ENCODE data around the gene RHOH. TPM values are rescaled to one million over a fixed set of nuclear protein-coding genes. Genes with fewer than 3 reads are reported as not detected.

RHOH gene
- total RNA-seq, 1 donor from 2014 or later: 0.29 TPM

GRCh38 chr4:40261231-40262076 lies 64.6 kb downstream of the RHOH start:
- no peaks in the 10 kb centered on the region for H3K27me3 Mint-ChIP-seq (ENCODE audit: low read depth)
- no peaks in the 10 kb centered on the region for H3K36me3 Mint-ChIP-seq
- no peak overlapping the region for H3K4me3 Mint-ChIP-seq
- no peak for TF ChIP-seq CTCF (IDR thresholded peaks at IDR 0.05; ENCODE audit: unreplicated experiment)
- H3K4me1 Mint-ChIP-seq: peaks cover 19% of the 10 kb centered on the region
- peaks cover 12% of the 10 kb centered on the region for H3K9me3 Mint-ChIP-seq
- DNase-seq (ENCODE audit: low spot score in 2 of 2, unreplicated experiment in 2 of 2): no peak
- peak overlapping the region; percentile 32 for H3K27ac Mint-ChIP-seq

DNA sequence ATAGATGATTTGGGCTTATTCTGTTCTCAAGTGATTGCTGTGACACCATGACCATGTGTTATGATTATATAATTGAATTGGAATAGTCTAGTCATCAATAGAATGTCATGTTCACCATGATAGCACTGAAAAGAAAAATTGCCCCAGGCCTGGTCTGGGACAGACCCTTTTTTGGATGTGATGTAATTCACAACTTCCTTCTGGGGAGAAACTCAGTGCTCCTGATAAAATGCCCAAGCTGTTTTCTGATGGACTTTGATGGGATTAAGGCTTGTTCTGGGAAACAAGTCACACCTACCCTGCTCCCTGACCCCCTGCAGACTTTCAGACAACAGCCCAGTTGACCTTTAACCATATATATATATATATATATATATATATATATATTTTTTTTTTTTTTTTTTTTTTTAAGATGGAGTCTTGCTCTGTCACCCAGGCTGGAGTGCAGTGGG lies 65.3 kb downstream of the RHOH start:
- peaks cover 26% of the 10 kb centered on the region for H3K4me1 Mint-ChIP-seq
- H3K36me3 Mint-ChIP-seq: no peaks in the 10 kb centered on the region
- no peak overlapping the region for H3K27ac Mint-ChIP-seq
- peaks cover 12% of the 10 kb centered on the region for H3K9me3 Mint-ChIP-seq
- H3K4me3 Mint-ChIP-seq: no peak overlapping the region
- TF ChIP-seq CTCF (IDR thresholded peaks at IDR 0.05; ENCODE audit: unreplicated experiment): no peak
- H3K27me3 Mint-ChIP-seq (ENCODE audit: low read depth): no peaks in the 10 kb centered on the region
- no peak for DNase-seq (ENCODE audit: low spot score in 2 of 2, unreplicated experiment in 2 of 2)

DNA sequence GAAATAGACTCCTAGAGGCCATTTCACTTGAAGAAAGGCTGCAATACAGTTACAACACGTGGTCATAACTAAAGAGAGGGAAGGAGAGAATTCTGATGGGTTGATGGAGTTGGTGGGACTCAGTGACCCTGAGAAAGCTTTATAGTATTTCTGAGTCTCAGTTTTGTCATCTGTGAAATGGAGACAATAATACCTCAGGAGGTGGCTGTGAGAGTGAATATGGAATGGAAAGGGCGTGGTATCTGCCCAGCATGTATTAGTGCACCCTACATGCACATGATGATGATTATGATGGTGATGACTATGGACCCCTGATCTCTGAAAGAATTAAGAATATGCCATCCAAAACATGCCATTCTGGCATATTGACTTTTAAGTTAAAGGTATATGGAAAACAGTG lies 66.0 kb downstream of the RHOH start:
- Mint-ChIP-seq H3K4me3 (no peak overlapping the region), H3K36me3 (no peaks in the 10 kb centered on the region), H3K9me3 (peaks cover 12% of the 10 kb centered on the region), H3K27ac (no peak overlapping the region), H3K27me3 (ENCODE audit: low read depth) (no peaks in the 10 kb centered on the region), H3K4me1 (peaks cover 33% of the 10 kb centered on the region)
- DNase-seq (ENCODE audit: low spot score in 2 of 2, unreplicated experiment in 2 of 2): no peak
- TF ChIP-seq CTCF (IDR thresholded peaks at IDR 0.05; ENCODE audit: unreplicated experiment): no peak

DNA sequence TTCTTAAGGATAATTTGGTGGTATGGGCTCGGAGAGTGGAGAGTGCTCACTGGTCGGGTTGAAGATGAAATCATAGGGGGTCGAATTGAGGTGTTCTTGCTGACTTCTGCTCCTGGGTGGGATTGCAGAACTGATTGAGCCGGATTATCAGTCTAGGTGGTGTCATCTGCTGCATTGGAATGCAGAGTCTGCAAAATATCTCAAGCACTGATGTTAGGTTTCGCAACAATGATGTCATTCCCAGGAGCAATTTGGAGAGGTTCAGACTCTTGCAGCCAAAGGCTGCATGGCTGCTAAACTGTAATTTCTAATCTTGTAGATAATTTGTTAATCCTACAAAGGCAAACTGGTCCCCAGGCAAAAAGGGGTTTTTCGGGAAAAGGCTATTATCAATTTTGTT lies 67.7 kb downstream of the RHOH start:
- Mint-ChIP-seq H3K4me1 (peaks cover 36% of the 10 kb centered on the region), H3K27me3 (ENCODE audit: low read depth) (no peaks in the 10 kb centered on the region), H3K27ac (peak overlapping the region; percentile 43), H3K9me3 (peaks cover 15% of the 10 kb centered on the region), H3K4me3 (no peak overlapping the region), H3K36me3 (no peaks in the 10 kb centered on the region)
- TF ChIP-seq CTCF (IDR thresholded peaks at IDR 0.05; ENCODE audit: unreplicated experiment): no peak
- no peak for DNase-seq (ENCODE audit: low spot score in 2 of 2, unreplicated experiment in 2 of 2)

DNA sequence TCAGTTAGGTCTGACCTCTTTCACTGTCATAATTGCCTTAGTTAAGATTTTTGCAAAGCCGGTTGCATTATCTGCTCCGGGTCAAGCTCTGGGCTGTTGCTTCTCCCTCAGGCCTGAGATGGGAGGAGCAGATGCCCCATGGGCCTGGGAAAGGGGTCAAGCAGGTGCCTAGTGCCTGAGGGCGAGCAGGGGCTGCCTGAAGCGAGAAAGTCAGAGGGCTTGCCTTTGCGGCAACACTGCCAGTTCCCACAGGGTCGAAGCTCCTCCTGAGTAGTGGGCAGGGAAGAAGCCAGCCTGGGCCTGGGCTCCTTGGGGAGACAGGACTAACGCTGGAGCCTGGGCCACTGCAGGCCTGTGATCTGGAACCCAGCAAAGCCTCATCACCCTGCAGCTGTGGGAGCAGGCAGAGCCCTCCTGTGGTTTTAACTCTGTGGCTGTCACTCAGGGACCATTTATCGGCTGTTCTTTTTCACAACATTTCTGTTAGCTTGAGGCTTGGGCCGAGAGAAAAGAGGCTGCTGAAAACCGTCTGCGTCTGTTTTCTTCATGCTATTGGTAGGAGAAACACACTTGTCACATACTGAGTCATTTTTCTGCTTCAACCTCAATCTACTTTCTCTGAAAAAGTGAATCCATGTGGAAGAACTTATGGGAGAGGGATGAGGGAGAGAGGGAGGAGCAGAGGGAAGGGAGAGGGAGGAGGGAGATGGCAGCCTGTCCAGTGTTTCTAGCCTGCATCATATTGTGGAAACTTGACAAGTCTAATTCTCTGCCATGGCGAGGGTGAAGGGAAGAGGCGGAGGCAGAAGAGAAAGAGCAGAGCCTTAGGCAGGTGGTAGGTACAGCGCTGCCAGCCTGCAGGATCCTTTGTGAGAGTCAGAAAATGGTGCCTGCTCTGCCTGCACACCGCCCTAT lies 68.4 kb downstream of the RHOH start:
- peaks cover 36% of the 10 kb centered on the region for H3K4me1 Mint-ChIP-seq
- peak overlapping the region; percentile 43 for H3K27ac Mint-ChIP-seq
- DNase-seq (ENCODE audit: low spot score in 2 of 2, unreplicated experiment in 2 of 2): peak; percentile 24 to 53

More for the DNA sequence above, 68.4 kb downstream of the RHOH start:
- no peak overlapping the region for H3K4me3 Mint-ChIP-seq
- TF ChIP-seq CTCF (IDR thresholded peaks at IDR 0.05; ENCODE audit: unreplicated experiment): no peak
- H3K9me3 Mint-ChIP-seq: peaks cover 15% of the 10 kb centered on the region
- H3K27me3 Mint-ChIP-seq (ENCODE audit: low read depth): no peaks in the 10 kb centered on the region
- H3K36me3 Mint-ChIP-seq: no peaks in the 10 kb centered on the region
